ENCODE results near the gene DOCK4. TPM values are rescaled to one million over a fixed set of nuclear protein-coding genes. Genes with fewer than 3 reads are reported as not detected.

DOCK4 gene
- total RNA-seq, 6 experiments from 2014 or later = 9.4 to 29.9 (median 22.8) TPM

DNA sequence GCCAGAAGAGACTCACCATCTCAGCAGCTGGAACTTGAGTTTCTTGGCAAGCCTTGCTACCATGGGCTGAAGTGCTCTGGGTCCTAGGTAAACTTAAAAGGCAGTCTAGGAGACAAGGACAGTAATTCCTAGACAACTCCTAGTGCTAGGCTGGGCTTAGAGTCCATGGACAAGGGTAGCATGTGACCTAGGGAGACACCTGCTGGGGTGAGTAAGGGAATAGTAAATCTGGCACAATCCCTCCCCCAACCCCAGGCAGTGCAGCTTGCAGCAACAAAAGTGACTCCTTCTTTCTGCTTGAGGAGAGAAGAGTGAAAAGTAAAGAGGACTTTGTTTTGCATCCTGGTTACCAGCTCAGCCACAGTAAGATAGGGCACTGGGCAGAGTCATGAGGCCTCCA lies 327.4 kb downstream of the DOCK4 start:
- Histone ChIP-seq H3K27ac (no peak overlapping the region), H3K4me3 (no peak overlapping the region), H3K9me3 (no peaks in the 10 kb centered on the region), H3K4me1 (no peaks in the 10 kb centered on the region), H3K36me3 (no peaks in the 10 kb centered on the region), H3K27me3 (no peaks in the 10 kb centered on the region)
- no peak for ATAC-seq
- TF ChIP-seq CTCF (IDR thresholded peaks at IDR 0.05) = no peak
- TF ChIP-seq POLR2A (IDR thresholded peaks at IDR 0.05) = no peak
- no peak for DNase-seq
- intact Hi-C loops (cut with DNase I) = no loop called here

DNA sequence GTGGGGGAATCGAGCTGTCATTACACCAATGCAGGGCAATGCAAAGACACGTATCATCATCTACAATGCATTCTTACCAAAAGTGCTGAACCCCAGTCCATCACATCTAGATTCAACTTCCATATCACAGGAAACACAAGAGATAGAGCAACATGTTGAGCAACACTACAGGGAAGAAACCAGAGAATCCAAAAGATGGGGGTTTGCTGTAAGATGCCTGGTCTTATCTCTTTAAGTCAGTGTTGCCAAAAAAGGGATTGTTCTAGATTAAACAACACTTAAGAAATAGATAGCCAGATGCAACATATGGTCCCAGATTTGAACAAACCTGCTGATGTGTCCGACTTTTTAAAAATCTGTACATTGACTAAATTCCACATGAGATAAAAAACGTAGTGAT lies 328.3 kb downstream of the DOCK4 start:
- Histone ChIP-seq H3K27me3 (no peaks in the 10 kb centered on the region), H3K4me3 (no peak overlapping the region), H3K27ac (no peak overlapping the region), H3K4me1 (no peaks in the 10 kb centered on the region), H3K9me3 (no peaks in the 10 kb centered on the region), H3K36me3 (no peaks in the 10 kb centered on the region)
- 93% methylated on average over 4 of the region's 4 CpGs for WGBS (ENCODE audit: insufficient coverage, low coverage, low lambda C conversion rate, missing lambda C conversion rate)
- TF ChIP-seq CTCF (IDR thresholded peaks at IDR 0.05) = no peak
- TF ChIP-seq POLR2A (IDR thresholded peaks at IDR 0.05) = no peak
- intact Hi-C loops (cut with DNase I) = no loop called here
- ATAC-seq (no peak), DNase-seq (no peak)

DNA sequence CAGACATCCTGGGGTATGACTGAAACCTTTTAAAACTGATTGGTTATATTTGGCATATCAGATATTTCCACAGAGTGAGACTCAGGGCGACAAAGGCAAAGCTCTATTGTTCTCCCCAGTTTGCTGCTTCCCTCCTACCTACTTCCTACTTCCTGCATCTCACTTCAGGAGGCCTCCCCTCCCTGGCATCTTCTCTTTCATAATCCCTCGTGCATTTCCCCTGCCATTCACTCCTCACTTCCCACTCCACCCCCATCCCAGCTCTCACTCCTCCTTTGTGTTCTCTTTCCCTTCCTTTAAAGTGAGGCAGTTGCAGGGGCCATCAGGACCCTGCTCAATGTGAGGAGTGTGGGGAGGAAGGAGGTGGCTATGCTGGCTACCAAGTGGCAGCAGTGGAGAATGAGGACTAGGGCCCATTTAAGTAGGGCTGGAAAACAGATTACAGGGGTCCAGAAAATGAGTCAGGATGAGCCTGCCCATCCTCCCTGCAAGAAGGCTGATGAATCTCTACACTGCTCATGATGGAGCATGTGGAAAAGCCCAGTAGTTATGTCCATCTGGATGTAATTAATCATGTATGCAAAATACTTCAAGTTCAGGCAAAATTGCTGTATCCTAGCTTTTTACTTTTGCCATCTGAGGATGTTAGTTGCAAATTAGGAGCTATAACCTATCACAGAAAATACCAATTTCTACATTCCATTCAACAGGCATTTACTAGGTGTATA lies 332.1 kb downstream of the DOCK4 start:
- no peak for DNase-seq
- WGBS (ENCODE audit: insufficient coverage, low coverage, low lambda C conversion rate, missing lambda C conversion rate) = 47% methylated on average over 2 of the region's 2 CpGs

DNA sequence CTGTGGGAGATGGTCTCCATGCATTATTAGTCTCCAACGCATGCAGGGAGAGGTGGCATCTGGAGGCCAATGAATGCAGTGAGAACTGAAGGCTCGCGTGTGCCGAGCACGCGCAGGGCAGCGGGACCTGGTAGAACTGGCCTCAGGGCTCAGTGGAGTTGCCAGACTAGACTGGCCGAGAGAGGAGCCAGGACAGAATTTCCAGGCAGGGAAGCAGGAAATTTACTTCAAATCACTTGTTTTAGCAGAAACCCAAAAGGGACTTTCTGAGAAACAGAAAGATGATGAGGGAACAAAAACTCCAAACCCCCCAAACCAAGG lies 332.9 kb downstream of the DOCK4 start:
- 90% methylated on average over 8 of the region's 8 CpGs for WGBS (ENCODE audit: insufficient coverage, low coverage, low lambda C conversion rate, missing lambda C conversion rate)
- no peak overlapping the region for H3K4me3 ChIP-seq
- no peaks in the 10 kb centered on the region for H3K9me3 ChIP-seq
- ATAC-seq (peak in 1 of 4 donors; percentile 18), DNase-seq (no peak)
- intact Hi-C loops (cut with DNase I) = no loop called here
- no peak overlapping the region for H3K27ac ChIP-seq
- no peaks in the 10 kb centered on the region for H3K4me1 ChIP-seq
- peaks cover 0 to 7% (median 0%) of the 10 kb centered on the region in 4 donors for H3K36me3 ChIP-seq
- no peaks in the 10 kb centered on the region for H3K27me3 ChIP-seq
- TF ChIP-seq POLR2A (IDR thresholded peaks at IDR 0.05) = no peak
- no peak for TF ChIP-seq CTCF (IDR thresholded peaks at IDR 0.05)

More for the DNA sequence above, 332.1 kb downstream of the DOCK4 start:
- intact Hi-C loops (cut with DNase I) = no loop called here
- TF ChIP-seq CTCF (IDR thresholded peaks at IDR 0.05) (no peak), POLR2A (IDR thresholded peaks at IDR 0.05) (no peak)
- H3K27me3 ChIP-seq = no peaks in the 10 kb centered on the region
- H3K4me3 ChIP-seq = no peak overlapping the region
- H3K36me3 ChIP-seq = peaks cover 0 to 3% (median 0%) of the 10 kb centered on the region in 4 donors
- peak; percentile 21 to 51 (median 39) for ATAC-seq
- H3K9me3 ChIP-seq = no peaks in the 10 kb centered on the region
- H3K27ac ChIP-seq = no peak overlapping the region
- H3K4me1 ChIP-seq = no peaks in the 10 kb centered on the region
